A549 (cell line): ENCODE measurements around the gene ZNF280A. TPM values are rescaled to one million over a fixed set of nuclear protein-coding genes. Genes with fewer than 3 reads are reported as not detected.

ENCODE experiments used
- ATAC-seq, 2 experiments: fragments of 200-7000 bp in 1 of 2; fragments of >200 bp in 1 of 2; cut with Nextera tagmentation in 1 of 2; cut with Tn5 transposase in 1 of 2; 3 replicates each; pipeline versions ENCODE4 v1.8.0 to v1.9.1; 2018 to 2020; ENCODE audit warnings: mild to moderate bottlenecking in 1 of 2, moderate library complexity in 1 of 2
- CTCF ChIA-PET: fragments of 300-600 bp; sonication (Branson Sonifier 250); formaldehyde crosslinking; extraction: SDS; loops from one replicate; lab custom pipeline; 2021; ENCODE audit warnings: antibody characterized with exemption, inconsistent platforms; lab: Yijun Ruan, JAX
- POLR2A ChIA-PET: fragments of 350-600 bp; formaldehyde crosslinking; extraction: SDS; loops from one replicate; lab custom pipeline; 2021; ENCODE audit warnings: antibody characterized with exemption, inconsistent platforms; lab: Yijun Ruan, JAX
- DNase-seq, 2 experiments: peaks; one replicate each; pipeline versions ENCODE4 v3.0.0 to v3.0.0-alpha.2; 2011 to 2016; ENCODE audit warnings: low read depth in 1 of 2, low spot score in 1 of 2
- FAIRE-seq: peaks from 2 replicates; lab custom pipeline; 2011; peaks lifted over from hg19 to GRCh38; lab: Jason Lieb, UNC
- H3K27ac ChIP-seq, 2 experiments: fragments of >200 bp; sonication (Bioruptor Twin); formaldehyde crosslinking; 3 replicates each; pipeline ENCODE4 v1.5.1; 2016 to 2017
- H3K4me1 ChIP-seq: fragments of >200 bp; sonication (Bioruptor Twin); formaldehyde crosslinking; 3 replicates; pipeline ENCODE4 v1.6.1; 2016
- H3K4me2 ChIP-seq: fragments of >200 bp; sonication (Bioruptor Twin); formaldehyde crosslinking; 3 replicates; pipeline ENCODE4 v1.6.1; 2016
- H3K4me3 ChIP-seq: fragments of >200 bp; sonication (Bioruptor Twin); formaldehyde crosslinking; 3 replicates; pipeline ENCODE4 v1.5.1; 2016
- H3K9me3 ChIP-seq: fragments of >200 bp; sonication (Bioruptor Twin); formaldehyde crosslinking; 3 replicates; pipeline ENCODE4 v1.6.1; 2016
- ATOH8 ChIP-seq: fragments of 250-450 bp; sonication (Bioruptor Pico); IDR thresholded peaks from 2 replicates; pipeline ENCODE4 v1.5.0; 2020; ENCODE audit warnings: low read depth, mild to moderate bottlenecking, moderate library complexity
- BCL3 ChIP-seq: fragments of >200 bp; sonication (Bioruptor Twin); formaldehyde crosslinking; IDR thresholded peaks from 3 replicates; pipeline ENCODE4 v1.6.1; 2016
- FOSL2 ChIP-seq, 2 experiments: fragments of 450-650 bp in 1 of 2; fragments of >200 bp in 1 of 2; sonication (Bioruptor Twin) in 1 of 2; formaldehyde crosslinking; IDR thresholded peaks; 2 replicates each; pipeline versions ENCODE4 v1.5.0 to v1.6.1; 2016 to 2020; ENCODE audit warnings: mild to moderate bottlenecking in 1 of 2, moderate library complexity in 1 of 2
- GATA3 ChIP-seq: IDR thresholded peaks from 2 replicates; pipeline ENCODE4 v1.6.1; 2012; ENCODE audit warnings: borderline replicate concordance
- HOXA7 ChIP-seq: fragments of 250-450 bp; sonication (Bioruptor Pico); IDR thresholded peaks from 2 replicates; pipeline ENCODE4 v1.5.0; 2020; ENCODE audit warnings: mild to moderate bottlenecking, moderate library complexity
- JUN ChIP-seq, 2 experiments: fragments of >200 bp; sonication (Bioruptor Twin); formaldehyde crosslinking; IDR thresholded peaks; 2 replicates in 1 of 2; 3 replicates in 1 of 2; pipeline ENCODE4 v1.6.1; 2016 to 2017
- NPAS2 ChIP-seq: fragments of 250-450 bp; sonication (Bioruptor Pico); IDR thresholded peaks from 2 replicates; pipeline ENCODE4 v1.8.0; 2022; ENCODE audit warnings: mild to moderate bottlenecking, moderate library complexity, borderline replicate concordance
- RAD21 ChIP-seq, 2 experiments: fragments of >200 bp in 1 of 2; sonication (Bioruptor Twin) in 1 of 2; formaldehyde crosslinking in 1 of 2; IDR thresholded peaks in 1 of 2; conservative IDR thresholded peaks in 1 of 2; 2 replicates in 1 of 2; 3 replicates in 1 of 2; pipeline ENCODE4 v1.6.1; 2012 to 2018; ENCODE audit warnings: inconsistent platforms in 1 of 2
- RFX5 ChIP-seq: fragments of 450-650 bp; IDR thresholded peaks from 2 replicates; pipeline ENCODE4 v1.7.1; 2014; ENCODE audit warnings: antibody characterized with exemption, mild to moderate bottlenecking, moderate library complexity
- TFCP2L1 ChIP-seq: fragments of 250-450 bp; sonication (Bioruptor Pico); IDR thresholded peaks from 2 replicates; pipeline ENCODE4 v1.5.0; 2021; ENCODE audit warnings: mild to moderate bottlenecking
- TP53 ChIP-seq: fragments of 250-450 bp; sonication (Bioruptor Pico); IDR thresholded peaks from 2 replicates; pipeline ENCODE4 v1.5.0; 2021; ENCODE audit warnings: mild to moderate bottlenecking, moderate library complexity
- ZSCAN20 ChIP-seq: fragments of 250-450 bp; sonication (Bioruptor Pico); IDR thresholded peaks from 2 replicates; pipeline ENCODE4 v1.8.0; 2022; ENCODE audit warnings: mild to moderate bottlenecking, moderate library complexity
- WGBS: methylation state at CpG from one replicate; pipeline ENCODE4 v1.1.6; 2017; ENCODE audit errors: missing lambda C conversion rate; 5-methylcytosine and 5-hydroxymethylcytosine counted together
- polyA plus RNA-seq, 4 experiments: library from polyadenylated mRNA; depleted of rRNA in 3 of 4; stranded (reverse); fragments of >200 nt; fragmentation: RNase III in 1 of 4; extraction: RNeasy Plus Mini Kit Qiagen cat#74134 plus additional on column Dnase treatment in 1 of 4; gene quantifications; 2 replicates in 3 of 4; 3 replicates in 1 of 4; pipeline ENCODE4 v1.2.3, GENCODE V29; 2011 to 2017

Gene ZNF280A
- polyA plus RNA-seq, 2 of the 4 experiments (the other 2 are of a cell fraction) = 2.0 to 3.0 TPM

GRCh38 chr22:22556578-22556977, 36.5 kb upstream of the ZNF280A start (continued):
- TF ChIP-seq BCL3 = no peak
- TF ChIP-seq JUN (IDR thresholded peaks at IDR 0.05) = no peak

GRCh38 chr22:22555596-22555995, 35.5 kb upstream of the ZNF280A start:
- peak overlapping the region; percentile 73; the same call in 2 of the 3 replicates for H3K4me2 ChIP-seq
- 94% methylated on average over 6 of the region's 9 CpGs for WGBS

GRCh38 chr22:22554587-22555284, 34.7 kb upstream of the ZNF280A start:
- no peak for DNase-seq
- Histone ChIP-seq H3K9me3 (no peaks in the 10 kb centered on the region), H3K27ac (peak overlapping the region in 1 of 2 experiments; percentile 33; a peak in 1 of 6 replicates), H3K4me3 (no peak overlapping the region), H3K4me1 (peaks cover 44% of the 10 kb centered on the region; the same call in 2 of the 3 replicates), H3K4me2 (peak overlapping the region; percentile 73; the same call in 2 of the 3 replicates)
- 73% methylated on average over 4 of the region's 4 CpGs for WGBS
- no peak for FAIRE-seq
- CTCF ChIA-PET = interaction anchor here (1.2 kb wide), 2 partner anchors 19 to 22 kb away, joined by 5 read pairs; no protein-coding TSS in a partner anchor
- POLR2A ChIA-PET = no interaction called here
- TF ChIP-seq GATA3 = no peak
- no peak for ATAC-seq

More at GRCh38 chr22:22555596-22555995, 35.5 kb upstream of the ZNF280A start:
- DNase-seq (no peak), FAIRE-seq (no peak), ATAC-seq (no peak)
- Histone ChIP-seq H3K27ac (no peak overlapping the region), H3K4me1 (peaks cover 45% of the 10 kb centered on the region; the same call in 2 of the 3 replicates), H3K9me3 (no peaks in the 10 kb centered on the region), H3K4me3 (no peak overlapping the region)
- ChIA-PET POLR2A (no interaction called here), CTCF (interaction anchor here (0.7 kb wide), 4 partner anchors 11 to 91 kb away, joined by 3 to 4 read pairs (median 3); no protein-coding TSS in a partner anchor)
- TF ChIP-seq ATOH8 (CRISPR knock-in tag) (no peak), RAD21 (conservative IDR thresholded peaks at IDR 0.05 in 1 of 2, IDR thresholded peaks at IDR 0.05 in 1 of 2) (no peak), JUN (IDR thresholded peaks at IDR 0.05) (no peak), ZSCAN20 (CRISPR knock-in tag) (no peak), NPAS2 (CRISPR knock-in tag) (no peak)

GRCh38 chr22:22553735-22554586, 33.9 kb upstream of the ZNF280A start:
- TF ChIP-seq RAD21 (conservative IDR thresholded peaks at IDR 0.05 in 1 of 2, IDR thresholded peaks at IDR 0.05 in 1 of 2) (no peak), FOSL2 (IDR thresholded peaks at IDR 0.05) (no peak), FOSL2 (CRISPR knock-in tag; IDR thresholded peaks at IDR 0.05) (no peak), ATOH8 (CRISPR knock-in tag) (no peak), TFCP2L1 (no peak), TP53 (CRISPR knock-in tag) (no peak), HOXA7 (CRISPR knock-in tag) (no peak), RFX5 (no peak)
- TF ChIP-seq, all 56 proteins: peak for 0
- ATAC-seq (no peak), DNase-seq (no peak), FAIRE-seq (no peak)
- Histone ChIP-seq H3K4me1 (peaks cover 40% of the 10 kb centered on the region; the same call in 2 of the 3 replicates), H3K4me3 (no peak overlapping the region), H3K4me2 (peak overlapping the region; percentile 26; the same call in 1 of the 3 replicates), H3K27ac (0 out of 6 replicates have a peak overlapping the region, but pooled peaks of 1 of the 2 experiments have one; percentile 33), H3K9me3 (no peaks in the 10 kb centered on the region)
- 78% methylated on average over 8 of the region's 8 CpGs for WGBS
- ChIA-PET POLR2A (no interaction called here), CTCF (interaction anchor here (1.2 kb wide), 2 partner anchors 18 to 23 kb away, joined by 5 read pairs; no protein-coding TSS in a partner anchor)
